ENCODE measurements around the gene CERS1.

DNA sequence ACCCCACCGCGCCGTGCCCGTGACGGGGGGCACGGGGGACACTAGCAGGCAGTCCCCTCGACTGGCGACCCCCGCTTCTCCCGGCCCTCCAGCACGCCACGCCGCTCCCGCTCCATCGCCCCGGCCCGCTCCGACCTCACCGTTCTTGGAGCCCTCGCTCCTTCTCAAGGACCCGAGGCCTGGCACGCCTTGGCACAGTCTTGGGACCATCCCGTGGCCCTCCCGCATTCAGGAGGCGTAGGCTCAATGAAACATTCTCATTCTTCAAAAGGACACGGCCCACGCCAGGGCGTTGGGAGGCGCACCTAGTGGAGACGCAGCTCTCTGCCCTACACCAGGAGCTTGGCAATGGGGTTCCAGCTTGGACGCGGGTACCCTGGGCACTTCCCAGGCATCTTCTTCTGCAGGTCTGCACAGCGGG is 473 bp upstream of the CERS1 start:
- TF ChIP-seq, protein P1, sequence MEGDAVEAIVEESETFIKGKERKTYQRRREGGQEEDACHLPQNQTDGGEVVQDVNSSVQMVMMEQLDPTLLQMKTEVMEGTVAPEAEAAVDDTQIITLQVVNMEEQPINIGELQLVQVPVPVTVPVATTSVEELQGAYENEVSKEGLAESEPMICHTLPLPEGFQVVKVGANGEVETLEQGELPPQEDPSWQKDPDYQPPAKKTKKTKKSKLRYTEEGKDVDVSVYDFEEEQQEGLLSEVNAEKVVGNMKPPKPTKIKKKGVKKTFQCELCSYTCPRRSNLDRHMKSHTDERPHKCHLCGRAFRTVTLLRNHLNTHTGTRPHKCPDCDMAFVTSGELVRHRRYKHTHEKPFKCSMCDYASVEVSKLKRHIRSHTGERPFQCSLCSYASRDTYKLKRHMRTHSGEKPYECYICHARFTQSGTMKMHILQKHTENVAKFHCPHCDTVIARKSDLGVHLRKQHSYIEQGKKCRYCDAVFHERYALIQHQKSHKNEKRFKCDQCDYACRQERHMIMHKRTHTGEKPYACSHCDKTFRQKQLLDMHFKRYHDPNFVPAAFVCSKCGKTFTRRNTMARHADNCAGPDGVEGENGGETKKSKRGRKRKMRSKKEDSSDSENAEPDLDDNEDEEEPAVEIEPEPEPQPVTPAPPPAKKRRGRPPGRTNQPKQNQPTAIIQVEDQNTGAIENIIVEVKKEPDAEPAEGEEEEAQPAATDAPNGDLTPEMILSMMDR (IDR thresholded peaks at IDR 0.05) = no peak
- no peak for TF ChIP-seq POLR2A (IDR thresholded peaks at IDR 0.05)
